Measurements from ENCODE around the gene ETHE1. TPM values are rescaled to one million over a fixed set of nuclear protein-coding genes. Genes with fewer than 3 reads are reported as not detected.

The ETHE1 gene
- polyA plus RNA-seq, 3 donors = 71.2 to 135 (median 111) TPM

DNA sequence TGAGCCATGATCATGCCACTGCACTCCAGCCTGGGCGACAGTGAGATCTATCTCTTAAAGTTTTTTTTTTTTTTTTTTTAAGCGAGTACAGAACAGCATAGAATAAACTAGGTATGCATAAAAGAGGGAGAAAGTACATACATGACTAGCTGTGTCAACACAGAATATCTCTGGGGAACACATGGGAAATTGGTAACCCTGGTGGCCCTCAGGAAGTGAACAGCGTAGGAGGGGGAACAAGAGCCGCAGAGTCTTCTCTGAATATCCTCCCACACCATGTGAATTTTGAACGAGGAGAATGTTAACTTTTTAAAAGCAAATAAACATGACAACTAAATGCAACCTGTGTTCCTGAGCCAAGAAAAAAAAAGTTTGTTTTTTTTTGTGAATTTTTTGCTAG lies 37.7 kb downstream of the ETHE1 start:
- Histone ChIP-seq H3K79me2 (ENCODE audit: insufficient read depth, low read length) (no peaks in the 10 kb centered on the region), H3K36me3 (replicated peaks in 1 of 2; ENCODE audit: control insufficient read depth in 1 of 2, insufficient read depth in 2 of 2, low read length in 2 of 2) (peaks cover 0 to 1% of the 10 kb centered on the region in 2 donors), H3K9ac (ENCODE audit: insufficient read depth, low read length, poor library complexity, severe bottlenecking) (no peak overlapping the region), H3K4me3 (replicated peaks in 1 of 3; ENCODE audit: low read depth in 2 of 3, low read length in 3 of 3) (no peak overlapping the region), H3K27ac (ENCODE audit: low read depth in 1 of 2, low read length in 2 of 2) (no peak overlapping the region), H3K27me3 (ENCODE audit: control insufficient read depth in 2 of 2, insufficient read depth in 2 of 2, low read length in 2 of 2) (no peaks in the 10 kb centered on the region), H3K4me2 (replicated peaks; ENCODE audit: extremely low read depth, low read length, poor library complexity, severe bottlenecking) (no peak overlapping the region), H3K4me1 (ENCODE audit: control insufficient read depth in 1 of 2, insufficient read depth in 2 of 2, low read length in 2 of 2) (peaks cover 39 to 42% of the 10 kb centered on the region in 2 donors), H4K20me1 (ENCODE audit: insufficient read depth, low read length) (no peaks in the 10 kb centered on the region), H3K9me3 (replicated peaks in 1 of 2; ENCODE audit: control insufficient read depth in 1 of 2, insufficient read depth in 1 of 2, low read length in 2 of 2) (no peaks in the 10 kb centered on the region), H2AFZ (ENCODE audit: insufficient read depth, low read depth, low read length, poor library complexity, severe bottlenecking) (no peak overlapping the region)
- DNase-seq = no peak
- TF ChIP-seq CTCF (IDR thresholded peaks at IDR 0.05) = no peak
- peaks cover 6 to 8% of the 10 kb centered on the region in 2 donors for H3K36me3 Mint-ChIP-seq
- no CpG with 5 or more reads among the region's 5 CpGs for WGBS (ENCODE audit: insufficient coverage)
- intact Hi-C loops (cut with micrococcal nuclease) = no loop called here
- H3K27me3 Mint-ChIP-seq (ENCODE audit: low read depth in 3 of 3) = peaks cover 0 to 1% (median 1%) of the 10 kb centered on the region in 3 donors
- peaks cover 0 to 4% (median 0%) of the 10 kb centered on the region in 7 donors for H3K9me3 Mint-ChIP-seq
- no peak overlapping the region for H3K4me3 Mint-ChIP-seq
- H3K27ac Mint-ChIP-seq = no peak overlapping the region
- H3K4me1 Mint-ChIP-seq = peaks cover 38% of the 10 kb centered on the region

DNA sequence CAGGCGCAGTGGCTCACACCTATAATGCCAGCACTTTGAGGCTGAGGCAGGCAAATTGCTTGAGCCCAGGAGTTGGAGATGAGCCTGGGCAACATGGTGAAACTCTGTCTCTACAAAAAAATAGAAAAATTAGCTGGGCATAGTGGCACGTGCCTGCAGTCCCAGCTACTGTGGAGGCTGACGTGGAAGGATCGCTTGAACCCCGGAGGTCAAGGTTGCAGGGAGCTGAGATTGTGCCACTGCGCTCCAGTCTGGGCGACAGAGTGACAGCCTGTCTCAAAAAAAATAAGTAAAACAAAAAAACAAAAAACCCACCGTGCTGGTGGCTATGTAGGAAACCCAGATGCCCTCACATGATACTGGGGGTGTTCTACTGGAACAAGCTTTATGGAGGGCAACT lies 38.8 kb downstream of the ETHE1 start:
- Mint-ChIP-seq H3K4me3 (peak overlapping the region in 1 of 2 donors; percentile 39), H3K27ac (peak overlapping the region in 2 of 7 donors; percentile 24 to 58), H3K36me3 (peaks cover 0 to 6% of the 10 kb centered on the region in 2 donors), H3K9me3 (peaks cover 0 to 4% (median 0%) of the 10 kb centered on the region in 7 donors), H3K4me1 (peaks cover 38% of the 10 kb centered on the region), H3K27me3 (ENCODE audit: low read depth in 3 of 3) (peaks cover 0 to 1% (median 1%) of the 10 kb centered on the region in 3 donors)
- Histone ChIP-seq H3K79me2 (ENCODE audit: insufficient read depth, low read length) (no peaks in the 10 kb centered on the region), H3K9ac (ENCODE audit: insufficient read depth, low read length, poor library complexity, severe bottlenecking) (no peak overlapping the region), H4K20me1 (ENCODE audit: insufficient read depth, low read length) (no peaks in the 10 kb centered on the region), H3K27ac (ENCODE audit: low read depth in 1 of 2, low read length in 2 of 2) (no peak overlapping the region), H3K4me2 (replicated peaks; ENCODE audit: extremely low read depth, low read length, poor library complexity, severe bottlenecking) (no peak overlapping the region), H3K27me3 (ENCODE audit: control insufficient read depth in 2 of 2, insufficient read depth in 2 of 2, low read length in 2 of 2) (no peaks in the 10 kb centered on the region), H3K9me3 (replicated peaks in 1 of 2; ENCODE audit: control insufficient read depth in 1 of 2, insufficient read depth in 1 of 2, low read length in 2 of 2) (no peaks in the 10 kb centered on the region), H3K4me3 (replicated peaks in 1 of 3; ENCODE audit: low read depth in 2 of 3, low read length in 3 of 3) (no peak overlapping the region), H2AFZ (ENCODE audit: insufficient read depth, low read depth, low read length, poor library complexity, severe bottlenecking) (no peak overlapping the region), H3K36me3 (replicated peaks in 1 of 2; ENCODE audit: control insufficient read depth in 1 of 2, insufficient read depth in 2 of 2, low read length in 2 of 2) (no peaks in the 10 kb centered on the region), H3K4me1 (ENCODE audit: control insufficient read depth in 1 of 2, insufficient read depth in 2 of 2, low read length in 2 of 2) (peaks cover 39 to 42% of the 10 kb centered on the region in 2 donors)
- no peak for DNase-seq
- WGBS (ENCODE audit: insufficient coverage) = 87% methylated on average over 5 of the region's 8 CpGs
- intact Hi-C loops (cut with micrococcal nuclease) = no loop called here
- no peak for TF ChIP-seq CTCF (IDR thresholded peaks at IDR 0.05)

Measured in CD14-positive monocyte (primary cell).